ENCODE measurements around the gene LCA5.
A peak's percentile ranks its signal among the peaks of the same experiment; 100 is the strongest.
"Not testable (repeated sequence)": the region's sequence is repeated elsewhere in the genome, so short reads cannot be mapped to it uniquely, and the experiment has no call there.

Gene LCA5

DNA sequence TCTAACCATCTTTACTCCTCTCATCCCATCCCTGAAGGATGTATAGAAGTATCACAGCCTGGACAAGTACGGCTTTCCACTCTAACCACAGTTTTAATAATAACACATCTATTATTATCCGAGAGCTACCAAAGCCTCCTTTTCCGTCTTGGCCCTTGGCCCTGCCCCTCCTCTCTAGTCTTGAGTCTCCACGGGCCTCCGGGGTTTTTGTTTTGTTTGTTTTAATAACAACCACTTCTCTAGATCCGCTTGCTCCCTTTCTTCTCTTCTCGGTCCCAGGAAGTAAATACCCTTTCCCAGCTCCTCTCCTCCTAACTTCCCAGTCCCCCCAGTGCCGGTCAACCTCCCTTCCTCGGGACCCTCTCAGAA lies 661 bp downstream of the LCA5 start:
- DNase-seq (ENCODE audit: low spot score): no peak

- DNase-seq (ENCODE audit: low spot score): not testable (repeated sequence)
Measured at GRCh38 chr6:79529567-79529966, 7.7 kb downstream of the LCA5 start.

- DNase-seq (ENCODE audit: low spot score): no peak
Measured at GRCh38 chr6:79526897-79527296, 10.3 kb downstream of the LCA5 start.

- DNase-seq (ENCODE audit: low spot score): no peak
Measured at GRCh38 chr6:79525272-79526100, 11.7 kb downstream of the LCA5 start.

DNA sequence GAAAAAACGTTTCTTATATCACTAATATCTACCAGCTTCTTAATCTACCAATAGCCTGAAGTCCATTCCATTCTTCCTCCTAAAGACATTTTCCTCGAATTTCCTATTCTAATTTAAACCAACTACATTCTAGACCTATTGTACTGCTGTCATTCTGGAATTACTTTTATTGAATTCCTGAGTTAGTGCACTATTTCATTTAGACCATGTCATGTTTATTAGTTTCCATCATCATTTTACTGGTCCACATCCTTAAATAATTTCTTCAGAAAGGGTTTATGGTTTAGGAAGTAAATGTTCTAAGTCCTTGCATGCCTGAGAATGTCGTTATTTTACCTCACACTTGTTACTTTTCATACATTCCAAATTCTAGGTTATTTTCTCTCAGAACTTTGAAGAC lies 13.2 kb downstream of the LCA5 start:
- no peak for DNase-seq (ENCODE audit: low spot score)

DNA sequence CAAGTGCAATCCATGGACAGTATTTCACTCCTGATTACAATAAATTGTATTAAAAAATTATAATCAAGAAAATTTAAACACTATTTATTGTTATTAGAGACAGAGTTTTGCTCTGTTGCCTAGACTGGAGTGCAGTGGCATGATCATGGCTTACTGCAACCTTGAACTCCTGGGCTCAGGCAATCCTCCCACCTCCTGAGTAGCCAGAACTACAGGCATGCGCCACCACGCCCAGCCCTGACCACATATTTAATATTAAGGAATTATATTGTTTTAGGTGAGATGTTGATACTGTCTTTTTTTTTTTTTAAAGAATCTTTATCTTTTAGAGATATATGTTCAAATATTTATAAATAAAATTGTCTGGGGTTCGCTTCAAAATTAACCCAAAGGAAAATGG lies 14.6 kb downstream of the LCA5 start:
- no peak for DNase-seq (ENCODE audit: low spot score)

DNA sequence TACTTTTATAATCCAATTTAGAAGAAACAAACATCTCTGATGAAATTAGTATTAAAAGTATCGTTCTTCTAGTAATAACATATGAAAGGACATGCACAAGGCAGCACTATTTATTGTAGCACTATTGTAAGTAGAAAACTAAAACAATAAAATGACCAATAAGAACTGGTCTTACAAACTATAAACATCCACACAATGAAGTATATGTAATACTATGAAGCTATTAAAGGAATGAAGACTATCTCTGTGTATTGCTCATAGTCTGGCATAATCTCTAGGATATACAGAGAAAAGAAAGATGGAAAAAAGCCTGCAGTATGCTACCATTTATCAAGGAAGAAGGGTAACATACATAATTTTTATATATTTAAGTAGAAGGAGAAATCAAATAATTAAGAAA lies 16.7 kb downstream of the LCA5 start:
- DNase-seq (ENCODE audit: low spot score): no peak

- DNase-seq (ENCODE audit: low spot score): no peak
Measured at GRCh38 chr6:79518842-79519241, 18.4 kb downstream of the LCA5 start.

- no peak for DNase-seq (ENCODE audit: low spot score)
Measured at GRCh38 chr6:79515436-79515835, 21.8 kb downstream of the LCA5 start.

GRCh38 chr6:79513111-79513510 lies 24.1 kb downstream of the LCA5 start:
- no peak for DNase-seq (ENCODE audit: low spot score)

DNA sequence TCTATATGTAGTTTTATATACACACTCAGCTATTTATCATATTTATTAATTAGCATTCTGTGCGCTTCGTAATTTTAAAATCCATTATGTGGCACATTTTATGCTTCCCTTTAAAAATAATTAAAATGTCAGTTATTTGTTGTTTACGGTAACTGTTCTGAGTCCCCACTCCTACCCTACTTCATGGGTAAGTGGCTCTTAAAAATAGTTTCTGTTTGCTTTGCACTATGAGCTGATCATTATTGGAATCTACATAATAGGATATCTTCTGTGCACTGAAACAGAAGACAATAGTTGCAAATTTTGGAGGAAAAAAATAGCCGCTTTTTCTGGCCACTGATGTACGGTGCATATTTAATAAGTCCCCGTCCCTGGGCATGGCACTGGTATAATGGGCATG lies 25.2 kb downstream of the LCA5 start:
- DNase-seq (ENCODE audit: low spot score): no peak

GRCh38 chr6:79510707-79511106 lies 26.5 kb downstream of the LCA5 start:
- no peak for DNase-seq (ENCODE audit: low spot score)

GRCh38 chr6:79506251-79506650 lies 31.0 kb downstream of the LCA5 start:
- DNase-seq (ENCODE audit: low spot score): no peak

- peak; percentile 5 for DNase-seq (ENCODE audit: low spot score)
Measured at GRCh38 chr6:79504372-79504771, 32.9 kb downstream of the LCA5 start.

GRCh38 chr6:79498842-79499241 lies 38.4 kb downstream of the LCA5 start:
- DNase-seq (ENCODE audit: low spot score): no peak

DNA sequence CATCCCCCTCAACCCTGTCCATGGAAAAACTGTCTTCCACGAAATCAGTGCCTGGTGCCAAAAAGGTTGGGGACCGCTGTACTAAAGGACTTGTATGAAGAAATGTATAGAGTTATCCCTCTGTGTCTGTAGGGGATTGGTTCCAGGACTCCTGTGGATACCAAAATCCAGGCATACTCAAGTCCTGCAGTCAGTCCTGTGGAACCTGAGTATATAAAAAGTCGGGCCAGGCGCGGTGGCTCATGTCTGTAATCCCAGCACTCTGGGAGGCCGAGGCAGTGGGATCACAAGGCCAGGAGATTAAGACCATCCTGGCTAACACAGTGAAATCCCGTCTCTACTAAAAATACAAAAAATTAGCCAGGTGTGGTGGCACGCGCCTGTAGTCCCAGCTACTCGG lies 42.0 kb downstream of the LCA5 start:
- DNase-seq (ENCODE audit: low spot score): no peak

GRCh38 chr6:79494841-79495240 lies 42.4 kb downstream of the LCA5 start:
- no peak for DNase-seq (ENCODE audit: low spot score)

DNA sequence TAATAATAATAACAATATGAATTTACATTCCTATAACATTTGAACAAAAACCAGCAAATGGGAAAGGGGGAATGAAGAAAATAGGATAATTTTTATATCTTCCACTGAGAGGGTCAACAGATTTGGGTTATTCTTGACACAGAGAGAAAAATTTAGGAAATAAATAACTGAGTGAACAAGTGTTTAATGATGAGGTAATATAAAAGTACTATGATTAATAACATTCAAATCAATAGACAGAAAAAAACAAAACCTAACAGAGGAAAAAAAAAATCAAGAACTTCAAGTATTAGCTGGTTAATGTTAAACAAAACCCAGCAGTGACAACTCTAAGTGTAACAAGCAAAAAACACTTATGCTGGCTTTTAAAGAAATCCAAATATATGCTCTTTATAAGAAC lies 66.5 kb downstream of the LCA5 start:
- no peak for DNase-seq (ENCODE audit: low spot score)

DNA sequence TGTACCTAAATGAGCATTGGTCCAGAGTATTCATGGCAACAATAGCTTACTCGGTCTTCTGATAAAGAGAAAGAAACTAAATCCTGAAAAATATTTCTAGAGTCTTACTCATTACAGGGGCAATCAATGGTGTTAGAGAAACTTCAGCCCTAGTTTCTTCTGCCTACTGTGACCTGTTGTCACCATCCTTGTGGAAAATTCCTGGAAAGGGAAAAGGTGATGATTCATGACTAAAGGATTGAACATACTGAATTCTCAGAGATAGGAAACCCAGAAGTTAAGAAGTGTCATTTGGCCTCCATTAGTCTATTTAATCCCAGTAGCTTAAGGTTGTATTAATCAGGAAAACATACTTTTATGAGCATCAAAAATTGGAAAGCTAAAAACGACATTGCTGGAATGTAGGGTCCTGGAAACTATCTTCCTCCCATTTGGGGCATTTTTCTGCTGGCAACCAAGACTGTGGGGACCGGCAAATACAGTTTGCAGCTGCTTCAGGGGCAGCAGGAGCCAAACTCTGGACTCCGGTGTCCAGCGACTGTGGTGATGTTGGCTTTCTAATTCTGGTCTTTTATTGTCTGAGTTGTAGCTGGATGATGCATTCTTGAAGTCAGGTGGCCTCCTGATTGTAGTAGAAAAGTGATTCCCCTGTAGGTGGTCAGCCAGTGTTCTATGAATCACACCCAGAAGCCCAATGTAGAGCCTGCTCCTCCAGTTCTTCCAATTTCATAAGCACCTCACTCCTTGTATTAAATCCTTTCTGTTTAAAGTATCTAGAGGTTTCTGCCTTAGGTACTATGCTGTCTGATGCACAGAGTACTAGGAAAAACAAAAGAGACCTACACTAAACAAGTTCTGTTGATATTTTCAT lies 67.6 kb downstream of the LCA5 start:
- no peak for DNase-seq (ENCODE audit: low spot score)

GRCh38 chr6:79468587-79468986 lies 68.6 kb downstream of the LCA5 start:
- DNase-seq (ENCODE audit: low spot score): no peak

- no peak for DNase-seq (ENCODE audit: low spot score)
Measured at GRCh38 chr6:79468116-79468515, 69.1 kb downstream of the LCA5 start.

GRCh38 chr6:79467716-79468115 lies 69.5 kb downstream of the LCA5 start:
- DNase-seq (ENCODE audit: low spot score): no peak

- no peak for DNase-seq (ENCODE audit: low spot score)
Measured at GRCh38 chr6:79466207-79466834, 70.9 kb downstream of the LCA5 start.

All from HuH-7.5 (cell line).